ENCODE results near the gene GNB4.

GNB4 gene

DNA sequence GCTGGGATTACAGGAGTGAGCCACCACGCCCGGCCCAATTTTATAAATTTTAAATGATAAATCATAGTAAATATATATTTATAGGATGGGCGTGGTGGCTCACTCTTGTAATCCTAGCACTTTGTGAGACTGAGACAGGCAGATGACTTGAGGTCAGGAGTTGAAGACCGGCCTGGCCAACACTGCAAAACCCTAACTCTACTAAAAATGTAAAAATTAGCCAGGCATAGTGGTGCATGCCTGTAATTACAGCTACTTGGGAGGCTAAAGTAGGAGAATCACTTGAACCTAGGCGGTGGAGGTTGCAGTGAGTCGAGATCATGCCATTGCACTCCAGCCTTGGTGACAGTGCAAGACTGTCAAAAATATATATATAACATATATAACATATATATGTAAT is 77.3 kb downstream of the GNB4 start:
- ChIA-PET CTCF (interaction anchor here (0.8 to 1.5 kb wide), 4 partner anchors 9 to 26 kb away, joined by 3 to 4 read pairs (median 3); partner anchors contain the start of gene MFN1), POLR2A (interaction anchor here (0.6 to 1.0 kb wide), 2 partner anchors 15 to 23 kb away, joined by 3 to 5 read pairs; no protein-coding TSS in a partner anchor)
- no peak for DNase-seq (ENCODE audit: extremely low spot score)
- TF ChIP-seq, protein P1, sequence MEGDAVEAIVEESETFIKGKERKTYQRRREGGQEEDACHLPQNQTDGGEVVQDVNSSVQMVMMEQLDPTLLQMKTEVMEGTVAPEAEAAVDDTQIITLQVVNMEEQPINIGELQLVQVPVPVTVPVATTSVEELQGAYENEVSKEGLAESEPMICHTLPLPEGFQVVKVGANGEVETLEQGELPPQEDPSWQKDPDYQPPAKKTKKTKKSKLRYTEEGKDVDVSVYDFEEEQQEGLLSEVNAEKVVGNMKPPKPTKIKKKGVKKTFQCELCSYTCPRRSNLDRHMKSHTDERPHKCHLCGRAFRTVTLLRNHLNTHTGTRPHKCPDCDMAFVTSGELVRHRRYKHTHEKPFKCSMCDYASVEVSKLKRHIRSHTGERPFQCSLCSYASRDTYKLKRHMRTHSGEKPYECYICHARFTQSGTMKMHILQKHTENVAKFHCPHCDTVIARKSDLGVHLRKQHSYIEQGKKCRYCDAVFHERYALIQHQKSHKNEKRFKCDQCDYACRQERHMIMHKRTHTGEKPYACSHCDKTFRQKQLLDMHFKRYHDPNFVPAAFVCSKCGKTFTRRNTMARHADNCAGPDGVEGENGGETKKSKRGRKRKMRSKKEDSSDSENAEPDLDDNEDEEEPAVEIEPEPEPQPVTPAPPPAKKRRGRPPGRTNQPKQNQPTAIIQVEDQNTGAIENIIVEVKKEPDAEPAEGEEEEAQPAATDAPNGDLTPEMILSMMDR (IDR thresholded peaks at IDR 0.05; ENCODE audit: control extremely low read depth, extremely low read depth, low read depth, missing control alignments), result no peak

DNA sequence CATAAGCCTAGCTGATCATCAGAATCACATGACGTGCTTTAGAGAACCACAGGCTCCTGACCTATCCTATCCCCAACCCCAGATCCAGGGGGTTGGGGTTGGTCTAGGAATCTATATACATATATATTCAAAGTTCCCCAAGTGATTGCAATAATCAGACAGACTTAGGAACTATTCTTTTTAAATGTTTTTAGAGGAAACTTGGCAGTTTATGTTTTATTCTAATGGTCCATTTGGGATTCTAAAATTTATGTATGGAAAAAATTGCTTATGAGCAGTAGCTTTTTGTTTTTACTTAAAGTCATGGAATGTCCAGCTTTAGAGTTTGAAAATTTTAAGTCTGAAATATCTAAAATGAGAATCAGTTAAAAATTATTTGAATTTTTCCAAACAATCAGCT is 81.6 kb downstream of the GNB4 start:
- ChIA-PET CTCF (interaction anchor here (0.8 to 1.8 kb wide), 5 partner anchors 9 to 195 kb away, joined by 3 to 4 read pairs (median 4); no protein-coding TSS in a partner anchor), POLR2A (interaction anchor here (0.6 to 0.7 kb wide), 3 partner anchors 9 to 19 kb away, joined by 3 to 7 read pairs (median 4); no protein-coding TSS in a partner anchor)
- TF ChIP-seq, protein P1 (IDR thresholded peaks at IDR 0.05; ENCODE audit: control extremely low read depth, extremely low read depth, low read depth, missing control alignments), result no peak
- no peak for DNase-seq (ENCODE audit: extremely low spot score)

DNA sequence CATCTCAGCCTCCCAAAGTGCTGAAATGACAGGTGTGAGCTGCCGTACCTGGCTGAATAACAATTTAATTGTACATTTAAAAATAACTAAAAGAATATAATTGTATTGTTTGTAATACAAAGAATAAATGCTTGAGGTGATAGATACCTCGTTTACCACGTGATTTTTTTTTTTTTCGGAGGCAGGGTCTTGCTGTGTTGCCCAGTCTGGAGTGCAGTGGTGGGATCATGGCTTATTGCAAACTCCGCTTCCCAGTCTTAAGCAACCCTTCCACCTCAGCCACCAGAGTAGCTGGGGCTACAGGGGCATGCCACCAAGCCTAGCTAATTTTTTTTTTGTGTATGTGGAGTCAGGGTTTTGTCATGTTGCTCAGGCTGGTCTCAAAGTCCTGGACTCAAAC is 87.9 kb downstream of the GNB4 start:
- ChIA-PET CTCF (interaction anchor here (1.0 to 1.7 kb wide), 2 partner anchors 11 to 195 kb away, joined by 3 to 4 read pairs; no protein-coding TSS in a partner anchor), POLR2A (interaction anchor here (0.7 kb wide), 1 partner anchor 13 kb away, joined by 5 read pairs; no protein-coding TSS in a partner anchor)
- TF ChIP-seq, protein P1 (IDR thresholded peaks at IDR 0.05; ENCODE audit: control extremely low read depth, extremely low read depth, low read depth, missing control alignments), result no peak
- DNase-seq (ENCODE audit: extremely low spot score), result no peak

DNA sequence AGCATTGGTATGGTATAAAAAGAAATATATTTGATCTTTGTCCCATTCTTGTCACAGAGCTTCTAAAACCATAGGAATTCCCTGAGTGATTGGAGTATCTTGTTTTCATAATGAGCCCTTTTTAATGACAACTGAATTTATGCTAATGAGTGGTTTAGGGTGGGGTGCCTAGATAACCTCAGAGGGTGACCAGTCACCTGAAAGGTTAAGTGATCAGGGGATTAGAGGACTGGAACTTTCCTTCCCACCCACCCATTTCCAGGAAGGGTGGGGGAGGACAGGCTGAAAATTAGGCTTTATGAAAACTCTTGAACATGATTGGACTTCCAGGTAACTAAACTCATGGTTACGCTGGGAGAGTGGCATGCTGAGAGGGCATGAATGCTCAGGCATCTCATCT is 95.3 kb downstream of the GNB4 start:
- CTCF ChIA-PET, result no interaction called here
- no peak for DNase-seq (ENCODE audit: extremely low spot score)
- TF ChIP-seq, protein P1 (IDR thresholded peaks at IDR 0.05; ENCODE audit: control extremely low read depth, extremely low read depth, low read depth, missing control alignments), result no peak
- POLR2A ChIA-PET, result no interaction called here

DNA sequence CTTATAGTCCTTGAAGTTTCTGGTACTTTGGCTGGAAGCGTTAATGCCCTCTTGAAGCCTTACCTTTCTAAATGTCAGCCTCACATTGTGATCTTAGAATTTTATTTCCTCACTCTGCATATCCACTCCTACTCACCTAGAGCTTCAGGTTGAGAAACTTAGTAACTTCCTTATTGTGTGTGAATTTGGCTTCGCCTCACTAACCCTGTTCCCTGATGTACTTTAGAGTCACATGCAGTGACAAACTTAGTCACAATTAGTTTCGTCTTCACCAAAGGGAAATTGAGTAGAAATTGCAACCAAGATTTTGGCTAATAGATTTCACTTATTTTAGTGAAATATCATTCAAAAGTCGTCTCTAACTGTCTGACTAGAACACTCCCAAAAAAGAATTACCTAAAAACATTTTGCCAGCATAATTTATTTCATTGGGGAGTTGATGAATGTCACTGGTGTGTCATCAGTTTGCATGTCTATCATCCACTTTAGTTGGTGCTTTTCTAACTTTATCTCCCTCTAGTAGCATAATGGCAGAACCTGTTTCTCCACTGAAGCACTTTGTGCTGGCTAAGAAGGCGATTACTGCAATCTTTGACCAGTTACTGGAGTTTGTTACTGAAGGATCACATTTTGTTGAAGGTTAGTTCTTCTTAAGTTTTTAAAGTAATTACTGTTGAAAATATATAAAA is 102.8 kb downstream of the GNB4 start:
- TF ChIP-seq, protein P1 (IDR thresholded peaks at IDR 0.05; ENCODE audit: control extremely low read depth, extremely low read depth, low read depth, missing control alignments), result no peak
- peak; percentile 71 for DNase-seq (ENCODE audit: extremely low spot score)
- ChIA-PET CTCF (interaction anchor here (0.8 to 1.5 kb wide), 4 partner anchors 25 to 33 kb away, joined by 3 to 5 read pairs (median 4); no protein-coding TSS in a partner anchor), POLR2A (interaction anchor here (0.8 to 1.1 kb wide), 2 partner anchors 42 to 302 kb away, joined by 3 read pairs; no protein-coding TSS in a partner anchor)

DNA sequence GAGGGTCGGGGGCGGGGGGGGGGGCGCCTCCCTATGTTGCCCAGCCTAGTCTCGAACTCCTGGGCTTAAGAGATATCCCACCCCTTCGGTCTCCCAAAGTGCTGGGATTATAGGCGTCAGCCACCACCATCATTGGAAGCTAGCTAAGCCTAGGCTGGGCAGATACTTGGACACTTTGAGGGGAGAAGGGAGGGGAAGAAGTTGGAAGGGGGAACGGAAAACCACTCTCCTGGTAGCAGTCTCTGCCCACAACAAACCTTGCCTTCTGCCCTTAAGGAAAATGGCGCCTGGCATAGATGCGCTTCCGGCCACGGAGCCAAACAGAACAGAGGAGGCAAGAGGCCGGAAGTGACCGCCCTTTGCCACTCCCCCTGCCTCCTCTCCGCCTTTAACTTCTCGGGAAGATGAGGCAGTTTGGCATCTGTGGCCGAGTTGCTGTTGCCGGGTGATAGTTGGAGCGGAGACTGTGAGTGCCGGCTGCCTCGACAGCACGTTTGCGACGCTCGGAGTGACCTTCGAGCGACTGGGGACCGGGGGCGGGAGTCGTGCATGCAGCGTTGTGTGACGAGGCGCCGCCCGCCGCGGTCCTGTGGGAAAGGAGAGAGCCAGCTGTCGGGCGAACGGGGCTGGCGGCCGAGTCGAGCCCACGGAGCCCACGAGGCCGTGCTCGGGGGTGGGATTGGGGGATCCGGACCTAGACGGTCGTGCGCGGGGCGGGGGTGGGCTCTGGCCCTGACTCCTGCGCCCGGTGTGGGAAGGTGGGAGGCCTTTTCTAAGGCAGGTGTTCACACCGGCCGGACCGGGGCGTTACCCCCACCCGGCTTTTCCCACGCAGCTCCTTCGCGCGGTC is 103.7 kb downstream of the GNB4 start, which contains the start of gene MFN1:
Gene MFN1 (plus strand): TSS at position 365 of the 850 bp plus-strand sequence. CDS start 1,143 bp downstream, outside the sequence.
- POLR2A ChIA-PET, result interaction anchor here (0.8 to 1.1 kb wide), 3 partner anchors 43 to 301 kb away, joined by 3 read pairs; partner anchors contain the start of gene ACTL6A
- DNase-seq (ENCODE audit: extremely low spot score), result peak; percentile 93
- TF ChIP-seq, protein P1 (IDR thresholded peaks at IDR 0.05; ENCODE audit: control extremely low read depth, extremely low read depth, low read depth, missing control alignments), result no peak
- CTCF ChIA-PET, result interaction anchor here (0.8 to 2.0 kb wide), 9 partner anchors 10 to 329 kb away, joined by 3 to 5 read pairs (median 4); partner anchors contain the start of gene ACTL6A

Data from GM10248 (cell line).